ENCODE measurements around the gene GALNT8.
"Not testable (repeated sequence)": the region's sequence is repeated elsewhere in the genome, so short reads cannot be mapped to it uniquely, and the experiment has no call there.

Gene GALNT8

GRCh38 chr12:4710113-4710512 lies 10.1 kb upstream of the GALNT8 start:
- Histone ChIP-seq H3F3A (ENCODE audit: control insufficient read depth, insufficient read depth) (no peaks in the 10 kb centered on the region), H3K27ac (ENCODE audit: low read depth, low read length) (no peak overlapping the region), H3K27me3 (ENCODE audit: control insufficient read depth, low read length) (peaks cover 18% of the 10 kb centered on the region), H4K20me1 (ENCODE audit: control insufficient read depth, insufficient read depth, low read depth, low read length) (no peaks in the 10 kb centered on the region), H3K9me2 (replicated peaks; ENCODE audit: control insufficient read depth, low read length) (no peaks in the 10 kb centered on the region), H3K36me3 (ENCODE audit: control insufficient read depth, low read length) (no peaks in the 10 kb centered on the region), H3K4me1 (ENCODE audit: control insufficient read depth, low read length) (no peaks in the 10 kb centered on the region), H3K9me3 (ENCODE audit: control insufficient read depth, insufficient read depth, low read length) (no peaks in the 10 kb centered on the region), H3K79me2 (ENCODE audit: control insufficient read depth, low read length) (no peaks in the 10 kb centered on the region), H3K4me3 (ENCODE audit: low read length) (no peak overlapping the region), H3K4me2 (ENCODE audit: low read length) (no peak overlapping the region)
- TF ChIP-seq CTCF (IDR thresholded peaks at IDR 0.05; ENCODE audit: low read depth, low read length, poor library complexity, severe bottlenecking) (no peak), EZH2phosphoT487 (IDR thresholded peaks at IDR 0.05; ENCODE audit: borderline replicate concordance, low read length) (no peak)

- Histone ChIP-seq H3K4me1 (ENCODE audit: control insufficient read depth, low read length) (no peaks in the 10 kb centered on the region), H3K4me3 (ENCODE audit: low read length) (no peak overlapping the region), H3K36me3 (ENCODE audit: control insufficient read depth, low read length) (no peaks in the 10 kb centered on the region), H3K9me2 (replicated peaks; ENCODE audit: control insufficient read depth, low read length) (no peaks in the 10 kb centered on the region), H3K9me3 (ENCODE audit: control insufficient read depth, insufficient read depth, low read length) (no peaks in the 10 kb centered on the region), H3F3A (ENCODE audit: control insufficient read depth, insufficient read depth) (no peaks in the 10 kb centered on the region), H3K27me3 (ENCODE audit: control insufficient read depth, low read length) (0 out of 2 replicates have a peak, but pooled peaks cover 3% of the 10 kb centered on the region), H3K79me2 (ENCODE audit: control insufficient read depth, low read length) (no peaks in the 10 kb centered on the region), H4K20me1 (ENCODE audit: control insufficient read depth, insufficient read depth, low read depth, low read length) (no peaks in the 10 kb centered on the region), H3K4me2 (ENCODE audit: low read length) (no peak overlapping the region), H3K27ac (ENCODE audit: low read depth, low read length) (no peak overlapping the region)
- TF ChIP-seq CTCF (IDR thresholded peaks at IDR 0.05; ENCODE audit: low read depth, low read length, poor library complexity, severe bottlenecking) (no peak), EZH2phosphoT487 (IDR thresholded peaks at IDR 0.05; ENCODE audit: borderline replicate concordance, low read length) (no peak)
Observed at GRCh38 chr12:4714879-4715278, 5.3 kb upstream of the GALNT8 start.

- H3K36me3 ChIP-seq (ENCODE audit: control insufficient read depth, low read length): no peaks in the 10 kb centered on the region
- H4K20me1 ChIP-seq (ENCODE audit: control insufficient read depth, insufficient read depth, low read depth, low read length): no peaks in the 10 kb centered on the region
- peaks cover 15% of the 10 kb centered on the region for H3K27me3 ChIP-seq (ENCODE audit: control insufficient read depth, low read length)
- no peaks in the 10 kb centered on the region for H3F3A ChIP-seq (ENCODE audit: control insufficient read depth, insufficient read depth)
- H3K9me3 ChIP-seq (ENCODE audit: control insufficient read depth, insufficient read depth, low read length): no peaks in the 10 kb centered on the region
- no peak overlapping the region for H3K4me3 ChIP-seq (ENCODE audit: low read length)
- H3K79me2 ChIP-seq (ENCODE audit: control insufficient read depth, low read length): no peaks in the 10 kb centered on the region
- no peak overlapping the region for H3K4me2 ChIP-seq (ENCODE audit: low read length)
- H3K4me1 ChIP-seq (ENCODE audit: control insufficient read depth, low read length): no peaks in the 10 kb centered on the region
- H3K27ac ChIP-seq (ENCODE audit: low read depth, low read length): no peak overlapping the region
- H3K9me2 ChIP-seq (replicated peaks; ENCODE audit: control insufficient read depth, low read length): no peaks in the 10 kb centered on the region
- no peak for TF ChIP-seq CTCF (IDR thresholded peaks at IDR 0.05; ENCODE audit: low read depth, low read length, poor library complexity, severe bottlenecking)
- no peak for TF ChIP-seq EZH2phosphoT487 (IDR thresholded peaks at IDR 0.05; ENCODE audit: borderline replicate concordance, low read length)
Observed at GRCh38 chr12:4717806-4718205, 2.4 kb upstream of the GALNT8 start.

GRCh38 chr12:4720637-4720995 lies 416 bp downstream of the GALNT8 start:
- Histone ChIP-seq H3F3A (ENCODE audit: control insufficient read depth, insufficient read depth) (no peaks in the 10 kb centered on the region), H3K9me3 (ENCODE audit: control insufficient read depth, insufficient read depth, low read length) (no peaks in the 10 kb centered on the region), H3K36me3 (ENCODE audit: control insufficient read depth, low read length) (no peaks in the 10 kb centered on the region), H3K27me3 (ENCODE audit: control insufficient read depth, low read length) (peaks cover 15% of the 10 kb centered on the region), H4K20me1 (ENCODE audit: control insufficient read depth, insufficient read depth, low read depth, low read length) (no peaks in the 10 kb centered on the region), H3K4me1 (ENCODE audit: control insufficient read depth, low read length) (no peaks in the 10 kb centered on the region), H3K27ac (ENCODE audit: low read depth, low read length) (no peak overlapping the region), H3K9me2 (replicated peaks; ENCODE audit: control insufficient read depth, low read length) (no peaks in the 10 kb centered on the region), H3K79me2 (ENCODE audit: control insufficient read depth, low read length) (no peaks in the 10 kb centered on the region), H3K4me3 (ENCODE audit: low read length) (no peak overlapping the region), H3K4me2 (ENCODE audit: low read length) (no peak overlapping the region)
- no peak for TF ChIP-seq EZH2phosphoT487 (IDR thresholded peaks at IDR 0.05; ENCODE audit: borderline replicate concordance, low read length)
- no peak for TF ChIP-seq CTCF (IDR thresholded peaks at IDR 0.05; ENCODE audit: low read depth, low read length, poor library complexity, severe bottlenecking)

DNA sequence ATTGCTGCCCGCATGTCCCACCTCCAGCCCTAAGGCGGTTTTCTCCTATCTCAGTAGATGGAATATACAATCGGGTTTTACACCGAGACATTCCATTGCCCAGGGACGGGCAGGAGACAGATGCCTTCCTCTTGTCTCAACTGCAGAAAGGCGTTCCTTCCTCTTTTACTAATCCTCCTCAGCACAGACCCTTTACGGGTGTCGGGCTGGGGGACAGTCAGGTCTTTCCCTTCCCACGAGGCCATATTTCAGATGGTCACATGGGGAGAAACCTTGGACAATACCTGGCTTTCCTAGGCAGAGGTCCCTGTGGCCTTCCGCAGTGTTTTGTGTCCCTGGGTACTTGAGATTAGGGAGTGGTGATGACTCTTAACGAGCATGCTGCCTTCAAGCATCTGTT lies 1.4 kb downstream of the GALNT8 start:
- not testable (repeated sequence) for H4K20me1 ChIP-seq (ENCODE audit: control insufficient read depth, insufficient read depth, low read depth, low read length); H3K27ac ChIP-seq (ENCODE audit: low read depth, low read length); H3K4me3 ChIP-seq (ENCODE audit: low read length); H3K9me2 ChIP-seq (replicated peaks; ENCODE audit: control insufficient read depth, low read length); H3K9me3 ChIP-seq (ENCODE audit: control insufficient read depth, insufficient read depth, low read length); H3F3A ChIP-seq (ENCODE audit: control insufficient read depth, insufficient read depth); H3K79me2 ChIP-seq (ENCODE audit: control insufficient read depth, low read length); H3K36me3 ChIP-seq (ENCODE audit: control insufficient read depth, low read length); H3K4me2 ChIP-seq (ENCODE audit: low read length); H3K4me1 ChIP-seq (ENCODE audit: control insufficient read depth, low read length)
- peaks cover 15% of the 10 kb centered on the region for H3K27me3 ChIP-seq (ENCODE audit: control insufficient read depth, low read length)
